Neuron (in vitro differentiated cells): ENCODE data around the gene ACTRT2.

Source experiments
- H2AFZ ChIP-seq: one replicate; pipeline ENCODE4 v1.6.1; 2013; ENCODE audit warnings: low read depth, mild to moderate bottlenecking, inconsistent platforms, low read length, moderate library complexity
- H3K27me3 ChIP-seq: one replicate; pipeline ENCODE4 v1.6.1; 2013; ENCODE audit warnings: low read length; ENCODE audit not compliant: insufficient read depth
- H3K36me3 ChIP-seq: one replicate; pipeline ENCODE4 v1.6.1; 2013; ENCODE audit warnings: low read length; ENCODE audit not compliant: insufficient read depth
- H3K4me1 ChIP-seq: one replicate; pipeline ENCODE4 v1.6.1; 2013; ENCODE audit warnings: low read length; ENCODE audit not compliant: insufficient read depth
- H3K4me3 ChIP-seq: 2 replicates; pipeline ENCODE4 v1.5.1; 2013; ENCODE audit warnings: mild to moderate bottlenecking, low read length, moderate library complexity
- H3K9me3 ChIP-seq: one replicate; pipeline ENCODE4 v1.6.1; 2013; ENCODE audit warnings: low read length

ACTRT2 gene

DNA sequence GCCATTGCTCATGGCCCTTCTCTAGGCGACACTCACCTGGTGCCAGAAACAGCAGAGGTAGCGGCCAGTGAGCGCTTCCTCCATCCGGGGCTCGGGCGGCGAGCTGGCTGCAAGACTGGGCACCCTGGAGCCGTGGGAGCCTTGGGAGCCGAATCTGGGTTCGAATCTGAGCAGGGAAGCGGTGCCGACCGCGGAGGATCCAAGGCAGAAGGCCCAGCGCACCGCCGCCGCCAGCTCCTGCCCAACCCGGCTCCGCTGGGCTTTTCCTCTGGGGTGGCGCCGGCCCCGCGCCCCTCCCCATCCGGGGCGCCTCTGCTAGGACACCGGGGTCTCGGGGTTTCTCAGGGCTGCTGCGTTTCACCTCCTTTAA, 46.0 kb downstream of the ACTRT2 start:
- Histone ChIP-seq H3K27me3 (peaks cover 87% of the 10 kb centered on the region), H3K36me3 (no peaks in the 10 kb centered on the region), H3K4me3 (no peak overlapping the region)

GRCh38 chr1:3067671-3068563, 46.6 kb downstream of the ACTRT2 start:
- Histone ChIP-seq H3K4me1 (no peaks in the 10 kb centered on the region), H3K4me3 (no peak overlapping the region), H3K9me3 (no peaks in the 10 kb centered on the region), H3K36me3 (no peaks in the 10 kb centered on the region), H3K27me3 (peaks cover 90% of the 10 kb centered on the region), H2AFZ (no peak overlapping the region)

More for the DNA sequence above, 46.0 kb downstream of the ACTRT2 start:
- no peak overlapping the region for H2AFZ ChIP-seq
- H3K4me1 ChIP-seq = no peaks in the 10 kb centered on the region
- no peaks in the 10 kb centered on the region for H3K9me3 ChIP-seq

- Histone ChIP-seq H2AFZ (peak within 1 kb of the TSS; percentile 24), H3K36me3 (no peaks in the 10 kb centered on the region), H3K27me3 (peaks cover 91% of the 10 kb centered on the region), H3K4me1 (no peaks in the 10 kb centered on the region), H3K9me3 (no peaks in the 10 kb centered on the region), H3K4me3 (peak within 1 kb of the TSS; percentile 21)
These were observed 47.5 kb downstream of the ACTRT2 start, which contains the start of gene PRDM16 for GRCh38 chr1:3068564-3069431. Gene PRDM16 (plus strand): TSS chr1:3069203. CDS start chr1:3069260, 57 bp downstream.

- no peaks in the 10 kb centered on the region for H3K36me3 ChIP-seq
- peak overlapping the region; percentile 21 for H3K4me3 ChIP-seq
- H2AFZ ChIP-seq = peak overlapping the region; percentile 24
- H3K4me1 ChIP-seq = no peaks in the 10 kb centered on the region
- peaks cover 90% of the 10 kb centered on the region for H3K27me3 ChIP-seq
- H3K9me3 ChIP-seq = no peaks in the 10 kb centered on the region
These were observed 48.4 kb downstream of the ACTRT2 start for GRCh38 chr1:3069491-3070308.

DNA sequence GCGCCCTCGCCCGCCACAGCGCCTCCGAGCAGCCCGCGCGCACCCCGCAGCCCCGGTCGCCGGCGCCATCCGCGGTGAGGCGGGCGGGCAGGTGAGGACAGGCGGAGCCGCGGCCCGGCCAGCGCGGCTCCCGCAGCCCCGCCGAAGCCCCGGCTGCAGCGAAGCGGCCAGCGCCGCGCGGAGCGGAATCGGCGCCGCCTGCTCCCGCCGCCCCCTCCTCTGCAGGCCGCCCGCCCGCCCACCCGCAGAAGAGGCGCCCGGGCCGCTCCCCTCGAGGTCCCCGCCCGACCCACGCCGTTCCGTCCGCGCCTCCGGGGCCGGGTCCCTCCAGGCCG, 49.0 kb downstream of the ACTRT2 start:
- Histone ChIP-seq H3K36me3 (no peaks in the 10 kb centered on the region), H3K4me3 (peak overlapping the region; percentile 21)

DNA sequence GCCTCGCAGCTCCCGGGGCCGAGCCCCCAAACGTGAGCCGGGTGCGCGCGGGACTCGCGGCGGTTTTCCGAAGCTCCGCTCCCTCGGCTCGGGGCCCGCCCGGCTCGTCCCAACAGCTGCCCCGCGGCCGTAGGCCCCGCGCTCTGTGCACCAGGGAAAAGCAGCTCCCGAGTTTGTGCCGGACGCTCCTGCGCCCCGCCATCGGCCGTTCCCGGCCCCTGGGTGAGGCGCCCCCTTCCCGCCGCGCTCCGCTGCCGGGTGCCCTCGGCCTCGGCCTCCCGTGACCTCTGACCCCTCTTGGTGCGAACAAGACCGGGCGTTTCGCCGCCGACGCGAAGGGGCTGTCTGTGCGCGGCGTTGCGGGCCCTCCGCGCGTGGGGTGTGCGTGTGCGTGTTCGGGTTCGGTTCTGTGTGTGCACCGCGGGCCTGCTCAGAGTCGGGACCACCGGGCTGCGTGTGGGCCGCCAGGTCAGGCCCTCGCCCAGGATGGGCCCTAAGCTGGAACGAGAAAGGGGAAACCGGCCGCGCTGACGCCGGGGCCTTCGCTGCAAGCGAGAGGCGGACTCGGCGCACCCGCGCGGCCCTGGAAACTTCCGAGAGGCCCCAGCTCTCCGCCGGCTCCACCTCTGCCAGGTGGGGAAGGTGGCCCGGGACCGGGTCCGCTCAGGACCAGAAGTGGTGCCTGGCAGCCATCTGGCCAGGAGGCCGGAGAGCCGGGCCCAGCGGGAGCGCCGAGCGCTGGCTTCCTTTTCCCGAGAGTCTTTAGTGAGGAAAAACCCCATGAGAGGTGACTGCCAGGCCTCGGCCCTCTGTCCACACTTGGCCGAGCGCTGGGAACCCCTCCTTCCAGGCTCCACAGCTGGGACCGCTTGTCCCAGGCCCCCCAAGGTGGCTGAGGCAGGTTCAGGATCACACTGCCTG, 49.6 kb downstream of the ACTRT2 start:
- Histone ChIP-seq H3K27me3 (peaks cover 87% of the 10 kb centered on the region), H3K4me3 (no peak overlapping the region), H3K9me3 (no peaks in the 10 kb centered on the region), H3K36me3 (no peaks in the 10 kb centered on the region), H3K4me1 (no peaks in the 10 kb centered on the region), H2AFZ (no peak overlapping the region)

More for the DNA sequence above, 49.0 kb downstream of the ACTRT2 start:
- H2AFZ ChIP-seq = no peak overlapping the region
- no peaks in the 10 kb centered on the region for H3K9me3 ChIP-seq
- H3K4me1 ChIP-seq = no peaks in the 10 kb centered on the region
- peaks cover 89% of the 10 kb centered on the region for H3K27me3 ChIP-seq

DNA sequence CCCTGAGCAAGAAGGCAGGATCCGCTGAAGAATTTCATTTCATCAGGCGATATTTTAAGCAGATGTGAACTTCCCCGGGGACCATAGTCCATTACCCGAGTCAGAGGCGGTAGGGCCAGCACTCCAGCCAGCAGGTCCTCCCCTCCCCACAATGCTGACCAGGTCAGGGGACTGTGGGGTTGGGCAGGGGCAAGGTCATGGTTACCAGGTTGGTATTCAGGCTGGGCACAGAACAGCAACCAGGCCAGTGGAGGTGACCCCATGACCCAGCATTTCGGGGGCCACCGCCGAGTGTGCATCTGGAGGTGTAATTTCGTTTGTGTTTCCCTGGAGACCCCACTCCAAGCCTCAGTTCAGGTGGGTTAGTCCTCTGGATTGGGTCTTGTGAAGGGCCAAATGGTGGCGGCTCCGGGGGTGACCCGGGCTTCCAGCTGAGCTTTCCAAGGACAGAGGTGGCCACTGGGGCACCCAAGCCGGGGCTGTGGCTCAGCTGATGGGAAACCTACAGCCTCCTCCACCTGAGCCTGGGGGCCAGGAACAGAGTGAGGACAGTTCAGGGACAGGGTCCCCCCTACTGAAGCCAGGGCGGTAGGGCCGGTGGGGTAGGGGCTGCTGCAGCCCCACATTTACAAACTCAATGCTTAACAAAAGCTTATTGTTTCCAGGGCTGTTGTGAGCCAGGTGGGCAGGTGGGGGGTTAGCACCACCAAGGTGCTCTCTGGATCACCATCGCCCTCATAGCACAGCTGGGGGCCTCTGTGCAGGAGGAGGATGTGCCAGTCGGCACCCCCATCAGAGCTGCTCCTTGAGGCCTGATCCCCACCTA, 50.5 kb downstream of the ACTRT2 start:
- Histone ChIP-seq H3K4me3 (no peak overlapping the region), H3K36me3 (no peaks in the 10 kb centered on the region), H2AFZ (no peak overlapping the region), H3K27me3 (peaks cover 87% of the 10 kb centered on the region), H3K4me1 (no peaks in the 10 kb centered on the region), H3K9me3 (no peaks in the 10 kb centered on the region)
